Measurements from ENCODE around the gene KCNQ1.

KCNQ1 gene

GRCh38 chr11:2534957-2535672 lies 90.3 kb downstream of the KCNQ1 start:
- DNase-seq (ENCODE audit: low read depth), result no peak

DNA sequence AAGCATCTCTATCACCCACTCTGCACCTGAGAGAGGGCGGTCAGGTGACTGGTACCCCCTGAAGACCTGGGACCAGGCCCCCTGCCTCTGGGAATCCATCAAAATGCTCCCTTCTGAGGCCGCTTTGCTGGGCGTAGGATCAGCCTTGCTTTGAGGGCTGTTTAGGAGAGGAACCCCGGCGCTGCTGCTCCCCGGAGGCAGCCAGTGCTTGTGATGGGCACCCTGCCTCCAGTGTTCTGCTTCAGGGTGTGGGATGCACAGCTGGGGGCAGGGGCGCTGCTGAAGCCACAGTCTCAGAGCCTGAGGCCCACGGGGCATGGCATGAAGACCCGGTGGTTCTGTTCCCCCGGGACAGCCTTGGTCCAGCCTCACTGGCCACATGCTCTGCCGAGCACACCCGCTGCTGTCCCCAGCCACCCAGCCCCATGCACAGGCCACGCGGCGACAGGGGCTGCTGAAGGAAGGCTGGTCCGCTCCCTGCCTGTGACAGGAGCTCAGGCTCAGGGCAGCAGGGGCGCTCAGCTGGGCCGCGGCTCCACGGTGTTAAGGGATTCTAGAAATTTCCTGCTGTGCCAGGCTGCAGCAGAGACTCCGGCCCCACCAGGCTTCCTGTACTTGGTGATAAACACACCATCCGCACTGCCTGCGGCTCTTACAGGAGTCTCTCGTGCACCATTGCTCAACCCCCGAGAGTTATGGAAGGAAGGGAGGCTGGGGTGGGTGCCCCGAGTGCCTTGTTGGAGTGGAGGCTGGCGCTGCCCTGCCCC lies 91.0 kb downstream of the KCNQ1 start:
- no peak for DNase-seq (ENCODE audit: low read depth)

- no peak for DNase-seq (ENCODE audit: low read depth)
Observed at GRCh38 chr11:2536440-2536989, 91.7 kb downstream of the KCNQ1 start.

GRCh38 chr11:2537010-2537705 lies 92.3 kb downstream of the KCNQ1 start:
- no peak for DNase-seq (ENCODE audit: low read depth)

DNA sequence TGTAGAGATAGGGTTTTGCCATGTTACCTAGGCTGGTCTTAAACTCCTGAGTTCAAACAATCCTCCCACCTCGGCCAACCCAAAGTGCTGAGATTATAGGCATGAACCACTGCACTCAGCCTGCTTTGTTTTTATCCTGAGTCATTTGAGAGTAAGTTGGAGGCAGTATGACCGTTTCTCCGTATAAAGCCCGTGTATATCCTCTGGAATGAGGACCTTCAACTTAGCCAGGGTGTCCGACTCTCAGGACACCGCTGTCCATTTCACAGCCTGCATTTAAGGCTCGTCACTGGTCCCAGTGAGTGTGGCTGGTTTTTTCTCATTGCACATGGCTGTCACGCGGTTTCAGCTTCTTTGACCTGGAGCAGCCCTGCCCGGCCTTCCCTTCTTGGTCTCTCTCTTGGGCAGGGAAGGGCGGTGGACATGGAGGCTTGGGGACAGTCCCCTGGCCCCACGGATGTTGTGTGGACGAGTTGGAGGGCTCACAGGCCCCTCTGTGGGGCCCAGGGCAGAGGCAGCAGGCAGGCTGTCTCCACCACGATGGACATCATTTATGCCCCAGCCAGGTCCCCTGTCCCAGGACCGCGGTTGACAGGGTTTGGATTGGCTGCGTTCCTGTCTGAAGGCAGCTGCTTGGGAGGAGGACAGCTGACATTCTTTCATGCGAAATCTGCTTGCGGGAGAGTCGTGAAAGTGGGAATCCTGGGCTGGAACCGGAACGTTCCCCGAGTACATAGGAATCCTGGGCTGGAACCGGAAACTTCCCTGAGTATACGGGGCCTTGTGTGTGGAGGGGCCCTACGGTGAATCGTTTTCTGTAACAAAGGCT lies 93.3 kb downstream of the KCNQ1 start:
- DNase-seq (ENCODE audit: low read depth), result no peak

DNA sequence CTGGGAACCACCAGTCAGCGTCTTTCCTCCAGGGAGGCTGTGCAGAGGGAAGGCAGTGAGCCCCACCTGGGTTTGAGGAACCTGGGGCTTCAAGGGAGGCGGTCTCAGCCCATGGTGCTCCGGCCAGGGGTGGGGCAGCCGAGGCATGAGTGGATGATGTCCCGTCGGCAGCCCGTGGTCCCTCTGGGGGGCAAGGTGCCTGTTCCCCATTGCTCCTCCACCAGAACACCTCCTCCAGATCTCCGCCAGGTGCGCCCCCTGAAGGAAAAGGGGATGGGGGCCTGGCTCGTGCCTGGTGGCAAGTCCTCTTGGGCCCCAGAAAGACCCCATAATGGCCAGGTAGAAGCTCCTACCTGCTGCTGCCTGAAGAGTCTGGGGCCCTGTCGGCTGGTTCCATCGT lies 94.1 kb downstream of the KCNQ1 start:
- no peak for DNase-seq (ENCODE audit: low read depth)

DNA sequence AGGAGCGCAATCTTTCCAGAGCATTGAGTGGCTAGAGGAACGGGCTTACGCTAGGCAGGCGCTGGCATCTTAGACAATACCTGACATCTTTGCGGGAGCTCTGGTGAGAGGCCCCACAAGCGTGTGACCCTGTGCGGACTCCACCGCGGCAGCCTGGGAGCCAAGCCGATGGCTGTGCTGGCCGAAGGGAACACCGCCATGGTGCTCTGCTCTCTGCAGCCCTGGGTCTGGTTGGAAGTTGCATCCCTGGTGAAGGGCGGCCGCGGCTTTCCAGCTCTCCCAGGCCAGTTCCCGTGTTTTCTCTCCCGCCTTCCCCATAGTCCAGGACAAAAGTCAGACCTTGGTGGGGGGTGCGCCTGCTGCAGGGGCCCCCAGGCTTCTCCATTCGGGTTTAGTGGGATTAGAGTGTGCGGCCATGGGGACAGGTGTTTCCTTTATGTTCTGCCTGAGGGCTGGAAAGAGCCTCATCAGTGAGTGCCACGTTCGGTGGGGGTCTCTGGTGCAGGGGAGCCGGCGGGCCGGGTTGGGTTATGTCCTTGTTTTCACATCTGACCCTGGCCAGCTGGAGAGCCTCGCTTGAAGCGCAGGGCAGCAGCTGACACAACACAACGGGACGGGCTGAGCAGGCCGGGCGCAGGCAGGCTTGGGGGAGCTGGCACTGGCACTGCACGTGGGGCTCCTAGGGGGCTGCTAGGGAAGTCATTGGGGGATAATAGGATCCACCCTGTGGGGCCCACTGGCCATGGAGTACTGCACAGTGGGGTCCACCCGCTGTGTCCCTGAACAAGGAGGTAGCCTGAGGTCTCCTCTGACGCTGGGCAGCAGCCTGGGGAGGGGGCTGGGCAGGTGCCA lies 94.8 kb downstream of the KCNQ1 start:
- no peak for DNase-seq (ENCODE audit: low read depth)

- DNase-seq (ENCODE audit: low read depth), result no peak
Observed at GRCh38 chr11:2540223-2540991, 95.6 kb downstream of the KCNQ1 start.

DNA sequence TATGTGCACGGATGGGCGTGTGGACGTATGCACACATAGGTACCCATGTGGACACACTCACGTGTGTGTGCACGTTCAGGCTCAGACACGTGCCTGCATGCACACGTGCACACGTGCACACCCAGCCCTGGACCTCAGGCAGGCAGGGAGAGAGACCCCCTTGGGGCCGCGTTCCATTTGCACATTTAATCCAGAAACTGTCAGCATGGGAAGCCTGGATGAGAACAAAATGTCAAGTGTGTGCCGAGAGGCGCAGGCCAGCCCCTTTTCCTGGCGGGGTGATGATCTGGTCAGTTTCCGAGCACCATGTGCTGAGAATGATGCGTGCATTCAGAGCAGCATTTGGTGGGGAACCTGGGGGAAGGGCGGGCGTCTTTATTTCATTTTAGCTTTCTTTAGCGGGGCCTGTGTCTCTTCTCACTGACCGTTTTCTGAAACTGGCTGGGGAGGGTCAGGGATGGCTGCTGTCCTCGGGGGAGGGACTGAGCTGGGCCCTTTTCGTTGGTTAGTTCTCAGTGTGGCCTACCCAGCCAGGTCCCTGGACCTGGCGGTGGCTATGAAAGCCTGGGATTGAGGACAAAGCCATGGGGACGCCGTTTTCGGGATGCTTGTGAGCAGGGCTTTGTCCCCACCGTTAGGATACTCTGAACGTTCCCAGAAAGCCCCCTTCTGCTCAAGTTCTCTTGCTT lies 96.3 kb downstream of the KCNQ1 start:
- DNase-seq (ENCODE audit: low read depth), result no peak

- no peak for DNase-seq (ENCODE audit: low read depth)
Observed at GRCh38 chr11:2541881-2542361, 97.1 kb downstream of the KCNQ1 start.

DNA sequence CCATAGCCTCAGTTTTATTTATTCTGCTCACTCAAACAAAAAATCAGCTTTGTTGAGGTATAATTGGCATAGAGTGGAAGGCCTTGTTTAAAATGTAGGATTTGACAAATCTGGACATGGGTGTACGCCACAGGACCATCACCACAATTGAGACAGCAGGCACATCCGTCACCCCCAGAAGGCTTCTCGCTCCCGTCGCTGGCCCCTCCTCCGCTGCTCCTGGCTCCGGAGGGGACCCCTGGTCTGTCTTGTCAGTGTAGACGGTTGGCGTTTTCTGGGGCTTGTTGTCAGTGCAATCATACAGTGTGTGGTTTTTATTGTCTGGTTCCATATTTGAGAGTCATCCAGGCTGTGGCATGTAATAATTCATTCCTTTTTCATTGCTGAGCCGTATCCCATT lies 97.6 kb downstream of the KCNQ1 start:
- DNase-seq (ENCODE audit: low read depth), result no peak

DNA sequence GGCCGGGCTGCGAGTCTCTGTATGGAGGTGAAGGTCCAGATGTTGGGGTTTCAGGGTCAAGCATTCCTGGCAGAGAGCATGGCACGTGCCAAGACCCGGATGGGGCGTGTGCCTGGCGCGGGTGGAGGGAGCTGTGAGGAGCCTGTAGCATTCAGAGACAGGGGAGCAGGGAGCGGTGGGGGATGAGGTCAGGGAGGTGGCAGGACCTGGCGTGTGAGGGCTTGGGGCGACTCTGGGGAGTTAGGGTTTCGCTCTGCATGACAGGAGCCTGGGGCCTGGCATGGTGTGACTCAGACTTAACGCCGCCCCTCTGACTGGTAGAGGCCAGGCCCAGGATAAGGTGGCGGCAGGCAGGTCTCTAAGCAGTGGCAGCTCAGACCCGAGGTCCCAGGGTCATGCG lies 103.0 kb downstream of the KCNQ1 start:
- DNase-seq (ENCODE audit: low read depth), result no peak

DNA sequence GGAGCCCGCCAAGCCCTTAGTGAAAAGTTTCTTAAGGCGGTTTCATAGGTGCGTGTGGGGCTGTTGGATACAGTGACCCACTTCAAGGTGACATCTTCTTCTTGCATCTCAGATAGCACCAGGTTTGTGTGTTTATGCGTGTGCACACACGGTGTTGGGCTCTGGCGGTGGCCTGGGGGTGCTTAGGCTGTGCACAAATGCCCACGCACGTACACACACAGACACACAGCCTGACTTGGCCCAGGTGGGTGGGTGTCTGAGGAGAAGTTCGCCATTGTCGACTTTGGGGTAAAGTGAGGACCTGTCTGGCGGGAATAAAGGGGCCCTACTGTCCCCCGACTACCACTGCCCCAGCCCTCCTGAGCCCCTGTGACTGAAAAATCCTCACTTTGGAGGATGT lies 103.8 kb downstream of the KCNQ1 start:
- DNase-seq (ENCODE audit: low read depth), result no peak

DNA sequence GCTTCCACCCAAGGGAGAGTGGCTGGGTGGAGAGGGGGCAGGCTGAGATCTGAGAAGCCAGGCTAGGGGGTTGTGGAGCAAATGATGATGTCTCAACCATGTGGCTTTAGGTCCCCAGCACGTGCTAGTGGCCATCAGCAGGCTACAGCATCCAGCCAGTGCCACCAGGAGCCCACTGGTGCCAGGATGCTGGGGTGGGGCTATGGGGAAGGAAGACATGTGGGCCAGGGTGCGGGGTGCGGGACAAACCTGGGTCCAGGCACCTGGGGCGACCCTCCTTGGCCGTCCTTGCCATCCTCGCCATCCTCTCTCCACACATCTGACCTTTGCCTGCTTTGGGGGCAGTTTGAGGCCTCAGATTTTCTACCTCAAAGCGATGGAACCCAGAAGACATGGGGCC lies 104.3 kb downstream of the KCNQ1 start:
- no peak for DNase-seq (ENCODE audit: low read depth)

DNA sequence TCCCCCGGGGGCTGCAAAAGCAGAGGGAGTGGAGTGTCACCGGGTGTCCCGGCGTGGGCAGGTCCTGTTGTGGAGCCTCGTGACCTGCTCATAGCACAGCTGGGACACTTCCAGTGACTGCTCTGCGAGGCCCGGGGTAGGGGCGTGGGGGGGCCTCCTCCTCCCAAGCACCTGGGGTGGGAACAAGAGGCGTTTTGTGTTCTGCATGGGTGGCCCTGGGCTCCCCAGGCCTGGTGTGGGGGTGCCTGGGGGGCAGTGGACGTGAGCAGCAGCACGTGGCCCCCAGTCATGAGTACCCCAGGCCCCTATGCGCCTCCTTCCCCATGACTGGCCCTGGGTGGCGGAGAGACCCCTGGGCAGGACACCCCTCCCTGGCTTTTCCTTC lies 104.7 kb downstream of the KCNQ1 start:
- no peak for DNase-seq (ENCODE audit: low read depth)

DNA sequence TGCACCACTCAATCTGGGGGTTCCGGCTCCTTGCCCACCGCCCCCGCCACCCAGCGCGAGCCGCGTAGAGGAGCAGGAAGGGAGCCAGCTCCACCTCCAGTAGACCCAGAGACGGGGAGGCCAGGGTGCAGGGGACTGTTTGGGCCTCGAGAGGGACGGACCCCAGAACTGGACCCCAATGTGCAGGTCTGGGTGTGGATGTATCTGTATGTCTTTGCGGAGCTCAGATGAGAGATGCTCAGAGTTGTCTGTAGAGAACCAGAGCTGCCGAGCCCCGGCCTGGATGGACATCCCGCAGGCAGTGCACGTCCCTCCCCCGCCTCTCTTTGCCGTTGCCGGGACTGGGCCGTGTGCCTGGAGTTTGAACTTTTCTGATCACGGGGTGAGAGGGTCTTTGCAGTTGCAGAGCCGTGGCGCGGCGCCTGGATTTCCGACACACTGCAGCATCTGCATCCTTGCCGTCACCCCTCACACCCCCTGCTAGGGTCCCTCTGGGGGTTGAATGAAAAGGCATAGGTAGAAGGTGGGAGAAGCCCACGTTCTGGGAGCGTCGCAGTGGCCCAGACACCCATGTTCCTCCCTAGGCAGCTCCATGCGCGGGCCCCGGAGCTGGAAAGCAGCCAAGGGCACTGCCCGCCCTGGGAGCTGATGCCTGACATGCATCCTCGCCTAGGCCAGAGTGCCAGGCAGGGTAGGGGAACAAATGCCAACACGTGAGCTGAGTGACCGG lies 105.2 kb downstream of the KCNQ1 start:
- no peak for DNase-seq (ENCODE audit: low read depth)

DNA sequence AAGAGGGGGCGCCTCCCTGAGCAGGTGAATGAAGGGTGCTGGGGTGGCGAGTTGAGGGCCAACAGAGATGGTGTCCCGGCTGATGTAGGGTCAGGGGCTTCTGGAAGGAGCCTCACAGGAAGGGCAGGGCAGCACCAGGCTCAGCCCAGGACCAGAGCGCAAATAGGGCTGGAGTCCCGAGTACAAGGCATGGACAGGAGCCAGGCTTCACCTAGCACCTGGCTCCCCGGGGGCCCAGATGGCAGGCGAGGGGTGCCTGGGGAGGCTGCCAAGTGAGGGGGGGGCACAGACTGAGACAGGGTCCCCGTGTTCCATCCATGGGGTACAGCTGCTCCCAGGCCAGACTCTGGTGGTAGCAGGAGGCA lies 105.8 kb downstream of the KCNQ1 start:
- no peak for DNase-seq (ENCODE audit: low read depth)

DNA sequence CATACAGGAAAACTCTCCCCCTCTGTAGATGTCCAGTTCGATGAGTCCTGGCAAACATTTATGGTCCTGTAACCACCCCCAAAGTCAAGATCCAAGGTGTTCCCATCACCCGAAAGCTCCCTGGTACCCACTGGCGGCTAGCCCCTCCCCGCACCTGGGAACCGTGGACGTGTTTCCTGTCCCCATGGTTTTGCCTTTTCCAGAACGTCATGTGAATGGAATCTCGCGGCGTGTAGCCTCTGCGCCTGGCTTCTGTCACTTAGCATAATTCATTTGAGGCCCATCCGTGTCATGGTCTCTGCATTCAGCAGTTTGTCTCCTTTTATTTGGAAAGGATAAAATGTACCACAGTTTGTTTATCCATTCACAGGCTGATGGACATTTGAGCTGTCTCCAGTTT lies 106.3 kb downstream of the KCNQ1 start:
- DNase-seq (ENCODE audit: low read depth), result no peak

GRCh38 chr11:2552210-2552609 lies 107.4 kb downstream of the KCNQ1 start:
- DNase-seq (ENCODE audit: low read depth), result no peak
